DOHH2 (cell line): ENCODE data around the gene ANP32E.

Experiments used
- H3F3A ChIP-seq: fragments of 200-600 bp; sonication (generic), shearing (Covaris generic); 2 replicates; pipeline ENCODE4 v1.6.0; 2016; ENCODE audit warnings: antibody characterized with exemption, mild to moderate bottlenecking; ENCODE audit not compliant: control insufficient read depth, insufficient read depth
- H3K27ac ChIP-seq: fragments of 200-600 bp; sonication (generic); 2 replicates; pipeline ENCODE4 v1.5.1; 2014; ENCODE audit warnings: low read depth, mild to moderate bottlenecking, low read length, moderate library complexity
- H3K27me3 ChIP-seq: fragments of 200-600 bp; sonication (generic); 2 replicates; pipeline ENCODE4 v1.6.1; 2014; ENCODE audit warnings: mild to moderate bottlenecking, low read length, mixed read lengths; ENCODE audit not compliant: control insufficient read depth
- H3K36me3 ChIP-seq: fragments of 200-600 bp; sonication (generic); 2 replicates; pipeline ENCODE4 v1.6.1; 2014; ENCODE audit warnings: mild to moderate bottlenecking, low read length, moderate library complexity, mixed read lengths; ENCODE audit not compliant: control insufficient read depth
- H3K4me1 ChIP-seq: fragments of 200-600 bp; sonication (generic); 2 replicates; pipeline ENCODE4 v1.6.1; 2014; ENCODE audit warnings: mild to moderate bottlenecking, low read length, mixed read lengths; ENCODE audit not compliant: control insufficient read depth
- H3K4me2 ChIP-seq: fragments of 200-600 bp; sonication (generic); 2 replicates; pipeline ENCODE4 v1.6.0; 2014; ENCODE audit warnings: mild to moderate bottlenecking, low read length, moderate library complexity
- H3K4me3 ChIP-seq: fragments of 200-600 bp; sonication (generic); 2 replicates; pipeline ENCODE4 v1.5.1; 2014; ENCODE audit warnings: mild to moderate bottlenecking, low read length, mixed read lengths
- H3K79me2 ChIP-seq: fragments of 200-600 bp; sonication (generic); 2 replicates; pipeline ENCODE4 v1.6.1; 2014; ENCODE audit warnings: mild to moderate bottlenecking, low read length, mixed read lengths; ENCODE audit not compliant: control insufficient read depth
- H3K9me2 ChIP-seq: fragments of 200-600 bp; sonication (generic); replicated peaks from 2 replicates; pipeline ENCODE4 v1.6.1; 2014; ENCODE audit warnings: mild to moderate bottlenecking, low read length, mixed read lengths; ENCODE audit not compliant: control insufficient read depth
- H3K9me3 ChIP-seq: fragments of 200-600 bp; sonication (generic); 2 replicates; pipeline ENCODE4 v1.6.1; 2014; ENCODE audit warnings: antibody characterized with exemption, low read length, mixed read lengths; ENCODE audit not compliant: control insufficient read depth, insufficient read depth
- H4K20me1 ChIP-seq: fragments of 200-600 bp; sonication (generic); 2 replicates; pipeline ENCODE4 v1.6.0; 2014; ENCODE audit warnings: low read depth, mild to moderate bottlenecking, antibody characterized with exemption, low read length, moderate library complexity; ENCODE audit not compliant: control insufficient read depth, insufficient read depth
- CTCF ChIP-seq: fragments of 200-600 bp; sonication (generic); IDR thresholded peaks from one replicate; pipeline ENCODE4 v1.5.1; 2014; ENCODE audit warnings: antibody characterized with exemption, mild to moderate bottlenecking, low read depth, low read length; ENCODE audit not compliant: poor library complexity, severe bottlenecking
- EZH2phosphoT487 ChIP-seq: fragments of 200-600 bp; sonication (generic); IDR thresholded peaks from 2 replicates; pipeline ENCODE4 v1.6.1; 2017; ENCODE audit warnings: borderline replicate concordance, mild to moderate bottlenecking, antibody characterized with exemption, low read length, moderate library complexity, mixed read lengths

The ANP32E gene

GRCh38 chr1:150207281-150207971 lies 28.5 kb downstream of the ANP32E start:
- Histone ChIP-seq H3K79me2 (no peaks in the 10 kb centered on the region), H3K9me2 (no peaks in the 10 kb centered on the region), H3K27me3 (peaks cover 4% of the 10 kb centered on the region; the same call in 1 of the 2 replicates), H3K36me3 (no peaks in the 10 kb centered on the region), H3K4me2 (no peak overlapping the region), H4K20me1 (no peaks in the 10 kb centered on the region), H3K9me3 (no peaks in the 10 kb centered on the region), H3K27ac (no peak overlapping the region), H3K4me1 (no peaks in the 10 kb centered on the region), H3F3A (no peaks in the 10 kb centered on the region), H3K4me3 (no peak overlapping the region)
- TF ChIP-seq CTCF (no peak), EZH2phosphoT487 (no peak)

GRCh38 chr1:150196417-150196816 lies 39.5 kb downstream of the ANP32E start:
- no peaks in the 10 kb centered on the region for H3K36me3 ChIP-seq
- no peak overlapping the region for H3K4me2 ChIP-seq
- no peak overlapping the region for H3K27ac ChIP-seq
- no peaks in the 10 kb centered on the region for H3K9me2 ChIP-seq
- H3K79me2 ChIP-seq, result no peaks in the 10 kb centered on the region
- TF ChIP-seq EZH2phosphoT487 (no peak), CTCF (no peak)
- peaks cover 9% of the 10 kb centered on the region for H3K27me3 ChIP-seq
- H4K20me1 ChIP-seq, result no peaks in the 10 kb centered on the region
- H3F3A ChIP-seq, result no peaks in the 10 kb centered on the region
- no peaks in the 10 kb centered on the region for H3K9me3 ChIP-seq
- no peak overlapping the region for H3K4me3 ChIP-seq
- no peaks in the 10 kb centered on the region for H3K4me1 ChIP-seq

GRCh38 chr1:150194381-150195031 lies 41.4 kb downstream of the ANP32E start:
- H3K4me2 ChIP-seq, result no peak overlapping the region
- H3K4me3 ChIP-seq, result no peak overlapping the region
- no peaks in the 10 kb centered on the region for H3K4me1 ChIP-seq
- H3K9me3 ChIP-seq, result no peaks in the 10 kb centered on the region
- no peaks in the 10 kb centered on the region for H4K20me1 ChIP-seq
- H3K9me2 ChIP-seq, result no peaks in the 10 kb centered on the region
- H3K27ac ChIP-seq, result no peak overlapping the region
- no peaks in the 10 kb centered on the region for H3K36me3 ChIP-seq
- TF ChIP-seq EZH2phosphoT487 (no peak), CTCF (no peak)
- H3K27me3 ChIP-seq, result peaks cover 9% of the 10 kb centered on the region
- no peaks in the 10 kb centered on the region for H3K79me2 ChIP-seq
- no peaks in the 10 kb centered on the region for H3F3A ChIP-seq
